SK-N-MC (cell line): ENCODE results near the gene TANGO6.

Experiments
- EZH2 ChIP-seq: fragments of 200-600 bp; sonication (generic); IDR thresholded peaks from one replicate; pipeline ENCODE4 v1.6.1; 2017; ENCODE audit warnings: antibody characterized with exemption
- POLR2AphosphoS5 ChIP-seq: IDR thresholded peaks from 2 replicates; pipeline ENCODE4 v1.6.1; 2012; ENCODE audit warnings: mild to moderate bottlenecking, low read depth, low read length, borderline replicate concordance

GRCh38 chr16:69037373-69038160 is 194.2 kb downstream of the TANGO6 start:
- no peak for TF ChIP-seq POLR2AphosphoS5
- no peak for TF ChIP-seq EZH2
